HepG2 (cell line): ENCODE measurements around the gene NEU1. TPM values are rescaled to one million over a fixed set of nuclear protein-coding genes. Genes with fewer than 3 reads are reported as not detected.
A peak's percentile ranks its signal among the peaks of the same experiment; 100 is the strongest.

Source experiments
- CEBPG ChIP-seq: IDR thresholded peaks from 2 replicates; pipeline ENCODE4 v1.6.1; 2016
- CREM ChIP-seq, 2 experiments: sonication (generic) in 1 of 2; formaldehyde crosslinking in 1 of 2; IDR thresholded peaks; 2 replicates each; pipeline versions ENCODE4 v1.4.0 to v1.6.1; 2016 to 2020; ENCODE audit warnings: antibody characterized with exemption in 1 of 2, mild to moderate bottlenecking in 1 of 2, missing genetic modification reagents in 1 of 2
- FOSL2 ChIP-seq: sonication (generic); formaldehyde crosslinking; IDR thresholded peaks from 2 replicates; pipeline ENCODE4 v1.4.0; 2020; ENCODE audit warnings: missing genetic modification reagents
- FOXC1 ChIP-seq: sonication (generic); formaldehyde crosslinking; IDR thresholded peaks from 2 replicates; pipeline ENCODE4 v1.8.0; 2022; ENCODE audit warnings: mild to moderate bottlenecking, missing genetic modification reagents, borderline replicate concordance
- GTF3A ChIP-seq: sonication (generic); formaldehyde crosslinking; conservative IDR thresholded peaks from 2 replicates; pipeline ENCODE4 v1.4.0; 2020; ENCODE audit warnings: mild to moderate bottlenecking, missing genetic modification reagents
- KDM5A ChIP-seq: fragments of 200-600 bp; sonication (generic); IDR thresholded peaks from 2 replicates; pipeline ENCODE4 v1.7.0; 2018; ENCODE audit warnings: antibody characterized with exemption, mild to moderate bottlenecking, low read length, borderline replicate concordance
- KLF16 ChIP-seq, 2 experiments: sonication (generic) in 1 of 2; formaldehyde crosslinking in 1 of 2; IDR thresholded peaks; 2 replicates each; pipeline versions ENCODE4 v1.6.1 to v1.8.0; 2016 to 2023; ENCODE audit warnings: missing genetic modification reagents in 2 of 2, missing compliant biosample characterization in 1 of 2
- LCORL ChIP-seq, 2 experiments: fragments of 450-650 bp in 1 of 2; sonication (generic) in 1 of 2; formaldehyde crosslinking in 1 of 2; IDR thresholded peaks; 2 replicates each; pipeline versions ENCODE4 v1.5.0 to v1.6.1; 2017 to 2020; ENCODE audit warnings: antibody characterized with exemption in 1 of 2, missing genetic modification reagents in 1 of 2
- MAFK ChIP-seq, 2 experiments: IDR thresholded peaks in 1 of 2; conservative IDR thresholded peaks in 1 of 2; 2 replicates each; pipeline ENCODE4 v1.6.1; 2011; ENCODE audit warnings: improper control_type of control experiment in 2 of 2, low read length in 2 of 2
- MXI1 ChIP-seq: IDR thresholded peaks from 3 replicates; pipeline ENCODE4 v1.6.1; 2012; ENCODE audit warnings: low read depth, low read length, inconsistent platforms, borderline replicate concordance
- NCOR1 ChIP-seq: fragments of 200-600 bp; sonication (generic); IDR thresholded peaks from 2 replicates; pipeline ENCODE4 v1.7.0; 2017; ENCODE audit warnings: antibody characterized with exemption, low read length, borderline replicate concordance
- NR2F6 ChIP-seq, 2 experiments: IDR thresholded peaks; 2 replicates each; pipeline ENCODE4 v1.6.1; 2016; ENCODE audit warnings: antibody characterized with exemption in 1 of 2, mild to moderate bottlenecking in 1 of 2
- PHF21A ChIP-seq: sonication (generic); formaldehyde crosslinking; IDR thresholded peaks from 2 replicates; pipeline ENCODE4 v1.5.0; 2020; ENCODE audit warnings: mild to moderate bottlenecking, missing genetic modification reagents
- TEAD3 ChIP-seq: optimal IDR thresholded peaks from 2 replicates; pipeline ENCODE3; 2016; ENCODE audit warnings: borderline replicate concordance
- XRCC5 ChIP-seq: fragments of 200-400 bp; formaldehyde crosslinking; optimal IDR thresholded peaks from 2 replicates; pipeline ENCODE3; 2017; ENCODE audit warnings: mild to moderate bottlenecking, low read length
- ZBTB3 ChIP-seq: sonication (generic); formaldehyde crosslinking; IDR thresholded peaks from 2 replicates; pipeline ENCODE4 v1.4.0; 2020; ENCODE audit warnings: low read depth, mild to moderate bottlenecking, moderate library complexity, missing genetic modification reagents, borderline replicate concordance
- ZBTB4 ChIP-seq: sonication (generic); formaldehyde crosslinking; IDR thresholded peaks from 2 replicates; pipeline ENCODE4 v1.4.0; 2020; ENCODE audit warnings: missing genetic modification reagents, mild to moderate bottlenecking, borderline replicate concordance
- ZBTB7B ChIP-seq: sonication (generic); formaldehyde crosslinking; IDR thresholded peaks from 2 replicates; pipeline ENCODE4 v1.4.0; 2020; ENCODE audit warnings: missing genetic modification reagents
- ZGPAT ChIP-seq: IDR thresholded peaks from 2 replicates; pipeline ENCODE4 v1.6.1; 2016; ENCODE audit warnings: mild to moderate bottlenecking
- ZMYM3 ChIP-seq: sonication (generic); formaldehyde crosslinking; IDR thresholded peaks from 2 replicates; pipeline ENCODE4 v1.5.1; 2020; ENCODE audit warnings: mild to moderate bottlenecking, missing genetic modification reagents
- ZMYM4 ChIP-seq: sonication (generic); formaldehyde crosslinking; IDR thresholded peaks from 2 replicates; pipeline ENCODE4 v1.8.1; 2023; ENCODE audit warnings: mild to moderate bottlenecking, missing genetic modification reagents
- ZNF264 ChIP-seq: sonication (generic); formaldehyde crosslinking; IDR thresholded peaks from 2 replicates; pipeline ENCODE4 v1.4.0; 2020; ENCODE audit warnings: missing genetic modification reagents
- ZNF616 ChIP-seq: sonication (generic); formaldehyde crosslinking; IDR thresholded peaks from 2 replicates; pipeline ENCODE4 v1.5.0; 2020; ENCODE audit warnings: low read depth, mild to moderate bottlenecking, missing genetic modification reagents
- ZNF766 ChIP-seq: sonication (generic); formaldehyde crosslinking; IDR thresholded peaks from 2 replicates; pipeline ENCODE4 v1.5.0; 2020; ENCODE audit warnings: missing genetic modification reagents, borderline replicate concordance
- ZSCAN31 ChIP-seq: sonication (generic); formaldehyde crosslinking; IDR thresholded peaks from 2 replicates; pipeline ENCODE4 v1.5.0; 2020; ENCODE audit warnings: low read depth, mild to moderate bottlenecking, missing genetic modification reagents
- polyA plus RNA-seq, 8 experiments: library from polyadenylated mRNA; depleted of rRNA in 3 of 8; stranded (reverse) in 7 of 8; unstranded in 1 of 8; fragments of >200 nt; fragmentation: Illumina TruSeq in 4 of 8; extraction: Trizol in 4 of 8; gene quantifications; 2 replicates each; pipeline versions ENCODE4 v1.2.1 to v1.2.3, GENCODE V29; 2011 to 2016; ENCODE audit warnings: low read depth in 4 of 8, missing spikeins in 1 of 8, mixed read lengths in 1 of 8; ENCODE audit not compliant: insufficient read depth in 1 of 8
- total RNA-seq, 5 experiments: library from RNA; depleted of rRNA; stranded (reverse); fragments of >200 nt; fragmentation: Illumina TruSeq; extraction: Trizol; gene quantifications; 2 replicates each; pipeline ENCODE4 v1.2.3, GENCODE V29; 2016; ENCODE audit warnings: low read depth in 1 of 5

NEU1 gene
- total and polyA plus RNA-seq, 2 of the 13 experiments (the other 11 are each of a cell fraction or from before 2014, with no cell fraction given), result 215 to 297 TPM

GRCh38 chr6:31907158-31907813 lies 44.7 kb upstream of the NEU1 start (continued):
- no peak for TF ChIP-seq GTF3A (CRISPR knock-in tag)
- no peak for TF ChIP-seq ZBTB4 (CRISPR knock-in tag)
- peak; percentile 74; the same call in 1 of the 2 replicates for TF ChIP-seq ZBTB3 (CRISPR knock-in tag)
- TF ChIP-seq NCOR1, result peak; percentile 43; the same call in 1 of the 2 replicates
- no peak for TF ChIP-seq FOSL2 (CRISPR knock-in tag)
- peak; percentile 69; the same call in 1 of the 2 replicates for TF ChIP-seq ZNF766 (CRISPR knock-in tag)
- peak; percentile 90 for TF ChIP-seq CEBPG
- peak; percentile 31 for TF ChIP-seq TEAD3 (CRISPR knock-in tag)
- TF ChIP-seq MAFK (conservative IDR thresholded peaks at IDR 0.05 in 1 of 2, IDR thresholded peaks at IDR 0.05 in 1 of 2; ENCODE audit: low read length in 2 of 2), result peak in 1 of 2 experiments; percentile 1; a peak in 1 of 4 replicates
- peak; percentile 47 for TF ChIP-seq ZGPAT (CRISPR knock-in tag)
- no peak for TF ChIP-seq NR2F6 (IDR thresholded peaks at IDR 0.05)
- peak; percentile 20; the same call in 1 of the 2 replicates for TF ChIP-seq NR2F6 (CRISPR knock-in tag; IDR thresholded peaks at IDR 0.05)
- peak; percentile 34; the same call in 1 of the 2 replicates for TF ChIP-seq CREM (IDR thresholded peaks at IDR 0.05)
- no peak for TF ChIP-seq CREM (CRISPR knock-in tag; IDR thresholded peaks at IDR 0.05)
- TF ChIP-seq KDM5A, result 0 out of 2 replicates have a peak, but pooled peaks have one; percentile 36
- TF ChIP-seq ZMYM3 (CRISPR knock-in tag), result 0 out of 2 replicates have a peak, but pooled peaks have one; percentile 37
- TF ChIP-seq ZSCAN31 (CRISPR knock-in tag), result 0 out of 2 replicates have a peak, but pooled peaks have one; percentile 40
- TF ChIP-seq ZNF264 (CRISPR knock-in tag), result peak; percentile 44; the same call in 1 of the 2 replicates
- 0 out of 2 replicates have a peak, but pooled peaks have one; percentile 54 for TF ChIP-seq ZBTB7B (CRISPR knock-in tag)
- TF ChIP-seq PHF21A (CRISPR knock-in tag), result 0 out of 2 replicates have a peak, but pooled peaks have one; percentile 21
- 0 out of 2 replicates have a peak, but pooled peaks have one; percentile 16 for TF ChIP-seq ZMYM4 (CRISPR knock-in tag)
- no peak for TF ChIP-seq LCORL (IDR thresholded peaks at IDR 0.05)
- TF ChIP-seq LCORL (CRISPR knock-in tag; IDR thresholded peaks at IDR 0.05), result peak; percentile 19; the same call in 1 of the 2 replicates
- TF ChIP-seq KLF16 (CRISPR knock-in tag; IDR thresholded peaks at IDR 0.05), result 0 out of 4 replicates have a peak, but pooled peaks of 1 of the 2 experiments have one; percentile 14
- TF ChIP-seq MXI1, result 0 out of 3 replicates have a peak, but pooled peaks have one; percentile 27
- no peak for TF ChIP-seq FOXC1 (CRISPR knock-in tag)
- no peak for TF ChIP-seq ZNF616
- TF ChIP-seq XRCC5, result peak; percentile 61
